Mucosa of rectum (tissue), 2 donors: ENCODE measurements around the gene MED10.

Experiments
- H3K27ac ChIP-seq, 2 donors: one replicate each; pipeline ENCODE4 v1.7.0; 2013; ENCODE audit warnings: inconsistent platforms in 2 of 2, low read depth in 2 of 2, low read length in 2 of 2
- H3K27me3 ChIP-seq, 2 donors: one replicate each; pipeline ENCODE4 v1.7.0; 2013; ENCODE audit warnings: low read length in 2 of 2; ENCODE audit not compliant: control insufficient read depth in 2 of 2, insufficient read depth in 2 of 2
- H3K36me3 ChIP-seq, 2 donors: one replicate each; pipeline ENCODE4 v1.7.0; 2013; ENCODE audit warnings: low read length in 2 of 2; ENCODE audit not compliant: control insufficient read depth in 2 of 2, insufficient read depth in 2 of 2
- H3K4me1 ChIP-seq, 2 donors: one replicate each; pipeline ENCODE4 v1.7.0; 2013; ENCODE audit warnings: low read length in 2 of 2, mild to moderate bottlenecking in 1 of 2; ENCODE audit not compliant: control insufficient read depth in 2 of 2, insufficient read depth in 2 of 2
- H3K4me3 ChIP-seq, 2 donors: one replicate each; pipeline ENCODE4 v1.7.0; 2013; ENCODE audit warnings: low read length in 2 of 2
- H3K9ac ChIP-seq, 2 donors: one replicate each; pipeline ENCODE4 v1.7.0; 2013; ENCODE audit warnings: low read length in 2 of 2, low read depth in 1 of 2, mild to moderate bottlenecking in 1 of 2
- H3K9me3 ChIP-seq, 2 donors: one replicate each; pipeline ENCODE4 v1.7.0; 2013; ENCODE audit warnings: low read length in 2 of 2; ENCODE audit not compliant: control insufficient read depth in 2 of 2
- donor health status: healthy.
- donor health status: Normal muscosa, but diverticular disease.

MED10 gene

GRCh38 chr5:6350277-6351090 is 27.9 kb downstream of the MED10 start:
- no peaks in the 10 kb centered on the region for H3K9me3 ChIP-seq
- H3K36me3 ChIP-seq: no peaks in the 10 kb centered on the region
- no peak overlapping the region for H3K9ac ChIP-seq
- no peak overlapping the region for H3K27ac ChIP-seq
- H3K4me3 ChIP-seq: no peak overlapping the region
- no peaks in the 10 kb centered on the region for H3K4me1 ChIP-seq
- no peaks in the 10 kb centered on the region for H3K27me3 ChIP-seq

DNA sequence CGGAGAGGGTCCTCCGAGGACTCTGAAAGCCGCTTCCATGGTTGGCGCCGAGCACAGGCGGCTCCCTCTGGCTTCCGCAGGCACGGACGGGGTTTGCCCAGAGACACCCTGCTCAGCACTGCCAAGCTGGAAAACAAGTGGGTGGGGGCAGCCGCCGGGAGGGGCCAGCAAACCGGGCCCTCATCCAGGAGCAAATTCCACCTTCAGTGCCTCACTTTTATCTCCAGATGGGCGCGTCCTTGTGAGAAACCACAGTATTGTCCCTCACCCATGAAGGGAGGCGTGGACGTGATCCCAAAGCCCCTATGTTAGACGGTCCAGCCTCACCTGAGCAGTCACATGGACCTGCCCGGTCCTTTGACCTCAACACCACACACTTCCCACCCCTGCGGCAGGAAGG is 29.0 kb downstream of the MED10 start:
- Histone ChIP-seq H3K27me3 (no peaks in the 10 kb centered on the region), H3K4me3 (no peak overlapping the region), H3K9ac (no peak overlapping the region), H3K27ac (no peak overlapping the region), H3K9me3 (no peaks in the 10 kb centered on the region), H3K4me1 (no peaks in the 10 kb centered on the region), H3K36me3 (no peaks in the 10 kb centered on the region)

GRCh38 chr5:6348476-6349000 is 29.8 kb downstream of the MED10 start:
- H3K4me1 ChIP-seq: no peaks in the 10 kb centered on the region
- no peaks in the 10 kb centered on the region for H3K36me3 ChIP-seq
- no peak overlapping the region for H3K9ac ChIP-seq
- H3K4me3 ChIP-seq: no peak overlapping the region
- H3K9me3 ChIP-seq: no peaks in the 10 kb centered on the region
- H3K27me3 ChIP-seq: no peaks in the 10 kb centered on the region
- H3K27ac ChIP-seq: no peak overlapping the region

GRCh38 chr5:6347673-6348072 is 30.7 kb downstream of the MED10 start:
- no peaks in the 10 kb centered on the region for H3K36me3 ChIP-seq
- no peaks in the 10 kb centered on the region for H3K9me3 ChIP-seq
- no peaks in the 10 kb centered on the region for H3K27me3 ChIP-seq
- no peak overlapping the region for H3K4me3 ChIP-seq
- no peaks in the 10 kb centered on the region for H3K4me1 ChIP-seq
- H3K27ac ChIP-seq: no peak overlapping the region
- no peak overlapping the region for H3K9ac ChIP-seq

DNA sequence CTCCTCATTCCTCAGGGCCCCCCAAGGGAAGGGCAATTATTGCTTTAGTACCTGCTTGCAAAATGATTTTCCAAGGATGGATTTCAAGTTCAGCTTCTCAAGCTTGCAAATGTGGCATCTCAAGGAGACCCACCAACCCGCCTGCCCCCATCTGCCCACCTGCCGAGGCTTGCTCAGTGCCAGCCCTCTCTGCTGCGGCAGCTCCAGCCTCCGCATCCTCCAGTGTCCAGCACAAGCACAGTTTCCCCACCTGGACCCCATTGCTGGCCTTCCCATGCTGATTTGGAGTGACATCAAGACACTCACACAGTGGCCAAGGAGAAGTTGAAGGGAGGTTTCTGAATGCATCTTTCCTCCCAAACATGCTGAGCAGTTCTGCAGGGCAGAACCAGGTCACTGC is 31.2 kb downstream of the MED10 start:
- no peaks in the 10 kb centered on the region for H3K36me3 ChIP-seq
- no peaks in the 10 kb centered on the region for H3K4me1 ChIP-seq
- H3K9me3 ChIP-seq: no peaks in the 10 kb centered on the region
- no peak overlapping the region for H3K4me3 ChIP-seq
- no peaks in the 10 kb centered on the region for H3K27me3 ChIP-seq
- no peak overlapping the region for H3K27ac ChIP-seq
- no peak overlapping the region for H3K9ac ChIP-seq

- H3K4me3 ChIP-seq: no peak overlapping the region
- H3K27me3 ChIP-seq: no peaks in the 10 kb centered on the region
- no peaks in the 10 kb centered on the region for H3K9me3 ChIP-seq
- no peaks in the 10 kb centered on the region for H3K4me1 ChIP-seq
- no peaks in the 10 kb centered on the region for H3K36me3 ChIP-seq
- no peak overlapping the region for H3K9ac ChIP-seq
- no peak overlapping the region for H3K27ac ChIP-seq
These were observed 33.8 kb downstream of the MED10 start for GRCh38 chr5:6344593-6344989.

DNA sequence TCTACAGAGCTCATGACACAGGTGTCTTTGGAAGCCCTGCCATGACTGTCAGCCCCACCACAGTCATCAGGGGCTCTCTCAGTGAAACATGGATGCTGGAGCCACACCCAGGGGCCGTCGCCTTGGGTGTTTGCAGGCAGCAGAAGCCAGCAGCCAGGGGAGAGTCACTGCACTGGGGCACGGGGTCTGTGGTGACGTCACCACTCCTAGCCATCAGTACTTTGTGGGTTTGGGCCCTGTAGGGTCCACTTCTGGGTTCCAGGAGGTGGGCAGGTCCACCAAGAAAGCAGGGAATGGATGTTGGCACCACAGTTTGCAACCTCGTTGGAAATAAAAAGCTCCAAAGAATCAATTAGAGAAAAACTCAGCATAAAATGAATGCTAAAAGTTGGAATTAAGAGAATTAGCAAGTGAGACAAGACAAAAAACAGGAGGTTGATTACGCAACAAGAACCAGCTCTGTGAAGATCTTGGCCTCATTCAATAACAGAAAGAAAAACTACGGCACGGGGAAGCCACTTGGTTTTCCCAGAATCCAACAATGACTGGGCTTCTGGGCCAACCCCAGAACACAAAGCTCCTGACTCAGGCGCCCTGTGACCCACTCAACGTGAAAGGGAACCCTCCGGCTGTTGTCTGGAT is 34.3 kb downstream of the MED10 start:
- Histone ChIP-seq H3K9ac (no peak overlapping the region), H3K36me3 (no peaks in the 10 kb centered on the region), H3K4me1 (no peaks in the 10 kb centered on the region), H3K27me3 (no peaks in the 10 kb centered on the region), H3K27ac (no peak overlapping the region), H3K9me3 (no peaks in the 10 kb centered on the region), H3K4me3 (no peak overlapping the region)

DNA sequence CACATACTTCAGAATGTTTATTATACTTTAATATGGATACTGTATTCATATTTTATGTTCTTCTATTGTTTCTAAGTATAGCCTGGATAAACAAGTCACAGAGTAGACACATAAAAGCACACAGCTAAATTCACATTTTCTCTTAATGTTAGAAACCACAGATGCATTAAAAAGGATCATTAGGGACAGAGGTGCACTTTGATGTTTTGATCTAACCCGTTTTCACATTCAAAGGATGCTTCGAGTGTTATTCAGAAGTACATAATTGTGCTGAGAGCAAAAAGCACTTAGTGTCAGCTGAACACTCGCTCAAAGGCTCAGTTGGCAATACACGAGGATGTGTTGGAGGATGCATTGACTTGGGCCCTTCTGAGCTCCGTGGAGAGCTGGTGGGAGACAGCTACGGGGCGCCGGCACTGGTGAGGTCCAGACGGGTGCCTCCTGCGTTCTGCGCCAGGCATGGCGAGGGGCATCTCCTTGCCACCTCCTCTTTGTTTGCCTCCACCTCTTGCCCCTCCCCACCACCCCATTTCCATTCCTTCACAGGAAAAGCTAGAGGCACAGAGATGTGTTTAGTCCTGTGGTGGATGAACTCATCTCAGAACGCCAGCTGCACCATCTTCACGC is 35.5 kb downstream of the MED10 start:
- H3K4me3 ChIP-seq: no peak overlapping the region
- H3K27me3 ChIP-seq: no peaks in the 10 kb centered on the region
- no peak overlapping the region for H3K9ac ChIP-seq
- H3K9me3 ChIP-seq: no peaks in the 10 kb centered on the region
- H3K36me3 ChIP-seq: no peaks in the 10 kb centered on the region
- no peak overlapping the region for H3K27ac ChIP-seq
- no peaks in the 10 kb centered on the region for H3K4me1 ChIP-seq

DNA sequence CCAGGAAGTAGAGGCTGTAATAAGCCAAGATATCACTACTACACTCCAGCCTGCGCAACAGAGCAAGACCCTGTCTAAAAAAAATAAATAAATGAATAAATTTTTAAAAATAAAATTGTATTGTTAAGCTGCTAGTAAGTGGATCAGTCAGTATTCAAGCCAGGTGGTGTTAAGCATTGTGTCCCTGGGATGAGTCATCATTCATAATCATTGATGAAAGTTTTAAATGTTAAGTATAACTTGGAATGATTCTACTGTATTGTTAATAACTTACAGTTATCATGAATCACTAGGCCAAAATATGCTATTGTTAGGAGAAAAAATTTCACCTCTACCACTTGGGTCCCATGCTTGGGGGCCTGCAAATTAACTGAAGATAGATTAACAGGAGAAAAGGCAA is 38.2 kb downstream of the MED10 start:
- Histone ChIP-seq H3K36me3 (no peaks in the 10 kb centered on the region), H3K27ac (no peak overlapping the region), H3K4me3 (no peak overlapping the region), H3K9me3 (no peaks in the 10 kb centered on the region), H3K9ac (no peak overlapping the region), H3K27me3 (no peaks in the 10 kb centered on the region), H3K4me1 (no peaks in the 10 kb centered on the region)

DNA sequence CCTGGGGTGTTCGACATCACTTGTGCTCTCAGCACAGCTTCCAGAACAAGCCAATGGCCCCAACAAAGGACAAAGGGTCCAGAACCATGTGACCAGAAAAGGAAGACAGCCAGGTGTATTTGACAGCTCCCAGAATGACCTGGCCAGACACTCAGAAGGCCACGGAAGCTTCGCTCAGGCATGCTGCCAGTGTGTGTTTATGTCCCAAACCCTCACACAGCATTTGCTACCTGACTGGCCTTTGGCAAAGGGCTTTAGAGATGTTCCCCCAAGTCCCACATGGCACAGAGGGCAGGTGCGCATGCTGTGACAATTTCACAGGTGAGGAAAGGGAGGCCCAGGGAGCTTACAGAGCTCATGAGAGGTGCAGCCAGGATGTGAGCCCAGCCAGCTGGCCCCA is 39.5 kb downstream of the MED10 start:
- no peaks in the 10 kb centered on the region for H3K27me3 ChIP-seq
- no peak overlapping the region for H3K27ac ChIP-seq
- no peak overlapping the region for H3K4me3 ChIP-seq
- no peak overlapping the region for H3K9ac ChIP-seq
- H3K4me1 ChIP-seq: no peaks in the 10 kb centered on the region
- H3K9me3 ChIP-seq: no peaks in the 10 kb centered on the region
- H3K36me3 ChIP-seq: no peaks in the 10 kb centered on the region
